Heart right ventricle (tissue), 16 donors: ENCODE results near the gene HIRA. TPM values are rescaled to one million over a fixed set of nuclear protein-coding genes. Genes with fewer than 3 reads are reported as not detected.

ENCODE experiments used
- ATAC-seq, 8 donors: fragments of 200-7000 bp; cut with Tn5 transposase; one replicate each; pipeline ENCODE4 v1.9.1; 2020; ENCODE audit warnings: mild to moderate bottlenecking in 8 of 8, moderate library complexity in 8 of 8, moderate number of reproducible peaks in 1 of 8
- DNase-seq, 2 donors: peaks; one replicate each; pipeline ENCODE4 v3.0.0-alpha.2; 2020
- H3K27ac ChIP-seq, 10 donors: fragments of 200-600 bp; sonication (generic) in 2 of 10; one replicate each; pipeline versions ENCODE4 v1.5.0 to v1.8.0; 2020 to 2022; ENCODE audit warnings: mild to moderate bottlenecking in 3 of 10
- H3K27me3 ChIP-seq, 7 donors: fragments of 200-600 bp; one replicate each; pipeline ENCODE4 v1.8.0; 2021 to 2022; ENCODE audit warnings: mild to moderate bottlenecking in 2 of 7
- H3K36me3 ChIP-seq, 9 donors: fragments of 200-600 bp; sonication (generic) in 1 of 9; one replicate each; pipeline versions ENCODE4 v1.5.0 to v1.8.0; 2020 to 2022; ENCODE audit warnings: mild to moderate bottlenecking in 2 of 9
- H3K4me1 ChIP-seq, 9 donors: fragments of 200-600 bp; sonication (generic) in 1 of 9; one replicate each; pipeline versions ENCODE4 v1.5.0 to v1.8.0; 2020 to 2022; ENCODE audit warnings: mild to moderate bottlenecking in 4 of 9
- H3K4me3 ChIP-seq, 10 donors: fragments of 200-600 bp; sonication (generic) in 2 of 10; one replicate each; pipeline versions ENCODE4 v1.5.0 to v1.8.0; 2020 to 2022; ENCODE audit warnings: mild to moderate bottlenecking in 7 of 10, moderate library complexity in 2 of 10
- H3K9me3 ChIP-seq, 11 donors: fragments of 200-600 bp in 10 of 11; sonication (generic) in 2 of 11; one replicate each; pipeline versions ENCODE4 v1.5.0 to v1.8.0; 2013 to 2022; ENCODE audit warnings: mild to moderate bottlenecking in 2 of 11, control low read depth in 1 of 11, moderate library complexity in 1 of 11
- CTCF ChIP-seq, 9 donors: fragments of 200-600 bp; sonication (generic) in 2 of 9; IDR thresholded peaks; one replicate each; pipeline versions ENCODE4 v1.5.0 to v1.8.0; 2021 to 2022; ENCODE audit warnings: antibody characterized with exemption in 9 of 9, mild to moderate bottlenecking in 5 of 9, moderate library complexity in 1 of 9
- WGBS, 2 donors: extraction: QIAGEN DNeasy Blood & Tissue Kit; methylation state at CpG; one replicate each; pipeline ENCODE4 v1.1.7; 2013; ENCODE audit warnings: inconsistent platforms in 1 of 2; 5-methylcytosine and 5-hydroxymethylcytosine counted together
- intact Hi-C, 10 donors: fragments of 100-400 bp; cut with DNase I; formaldehyde crosslinking; loops; one replicate each; pipeline versions ENCODE4 v1.11.1 to v1.14.2; 2022
- polyA plus RNA-seq, 2 donors: library from polyadenylated mRNA; stranded (reverse); fragments of 200-250 nt; gene quantifications; one replicate each; pipeline ENCODE4 v1.2.3, GENCODE V29; 2013
- total RNA-seq, 10 donors: library from RNA; stranded (reverse); fragmentation: NEBNext Ultra II Directional in 3 of 10; extraction: Animal tissue kit (Norgen Biotek cat#: 25700) in 3 of 10; gene quantifications; one replicate each; pipeline versions ENCODE4 v1.2.1 to v1.2.4, GENCODE V29; 2021 to 2023
- donor health status: Arrhythmogenic right ventricular cardiomyopathy.
- donor health status: ischemic (EF 13 %, LVEDD 7.1; RV severe dilation, severe dysfunction).
- donor health status: healthy with polysubstance abuse.
- donor health status: DM: no; HTN: yes; CAD: no.
- donor health status: DM: no; HTN: no; CAD: no.
- donor health status: ischemic (EF 25% LVEDD 6.9; RV normal size, moderate dysfunction).
- donor health status: ischemic (EF 25% LVEDD 5.7; RV mildly dilated, moderate dysfunction).
- donor health status: healthy.
- donor health status: DM: yes; HTN: yes; CAD: no.
- donor health status: Ischemic cardiomyopathy.
- donor health status: ischemic (EF 35%, LVEDD 5.7; RV mildly dilated, moderate dysfunction).
- donor health status: nonischemic (EF 11% LVEDD 7.7; RV severe dilation, severe dysfunction).
- donor health status: DM: yes; HTN: yes; CAD: no.
- donor health status: PGD.
- donor health status: ischemic (EF 29% LVEDD 5.4; RV normal size, mild dysfunction).
- donor health status: nonischemic (EF 23%, LVEDD 6.1; RV moderate dilation, normal function).

Gene HIRA
- total and polyA plus RNA-seq, 12 donors = 3.1 to 23.2 (median 17.5) TPM

GRCh38 chr22:19463491-19464469, 32.2 kb upstream of the HIRA start:
- Histone ChIP-seq H3K4me3 (no peak overlapping the region), H3K27ac (peak overlapping the region in 1 of 10 donors; percentile 41), H3K9me3 (no peaks in the 10 kb centered on the region), H3K4me1 (no peaks in the 10 kb centered on the region), H3K27me3 (no peaks in the 10 kb centered on the region), H3K36me3 (peaks cover 10 to 100% (median 51%) of the 10 kb centered on the region in 9 donors)
- DNase-seq = peak; percentile 32 to 56
- WGBS, 2 donors = 72 to 75% methylated on average over 7 of the region's 7 CpGs
- ATAC-seq = peak; percentile 56 to 85 (median 66)
- TF ChIP-seq CTCF (IDR thresholded peaks at IDR 0.05) = no peak
- intact Hi-C loops = loop anchor here in 1 of 10 donors (10.0 kb wide), 1 partner anchor 79 kb away; no protein-coding TSS in a partner anchor

DNA sequence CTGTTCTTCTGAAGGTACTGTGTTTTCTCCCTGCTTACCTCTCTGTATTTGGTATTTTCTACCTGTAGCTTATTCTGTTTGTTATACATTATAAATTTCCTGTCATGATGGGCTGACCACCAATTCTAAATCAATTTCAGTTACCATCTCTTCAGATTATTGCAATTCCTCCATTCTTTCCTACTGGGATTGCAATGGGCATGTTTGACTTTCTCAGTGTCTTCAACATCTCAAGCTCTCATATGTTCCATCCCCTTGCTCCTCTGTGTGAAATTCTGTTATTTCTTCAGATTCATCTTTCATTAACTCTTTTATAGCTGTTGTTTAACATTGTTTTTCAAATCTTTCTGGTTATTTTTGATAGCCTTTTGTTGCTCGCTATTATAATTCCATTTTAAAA, 31.5 kb upstream of the HIRA start:
- H3K4me1 ChIP-seq = no peaks in the 10 kb centered on the region
- intact Hi-C loops = loop anchor here in 1 of 10 donors (10.0 kb wide), 1 partner anchor 78 kb away; no protein-coding TSS in a partner anchor
- WGBS, 2 donors = 92 to 96% methylated on average over 1 of the region's 1 CpG
- H3K4me3 ChIP-seq = no peak overlapping the region
- no peak for ATAC-seq
- no peak for TF ChIP-seq CTCF (IDR thresholded peaks at IDR 0.05)
- H3K9me3 ChIP-seq = no peaks in the 10 kb centered on the region
- H3K27ac ChIP-seq = no peak overlapping the region
- peaks cover 10 to 100% (median 45%) of the 10 kb centered on the region in 9 donors for H3K36me3 ChIP-seq
- no peak for DNase-seq
- H3K27me3 ChIP-seq = no peaks in the 10 kb centered on the region

DNA sequence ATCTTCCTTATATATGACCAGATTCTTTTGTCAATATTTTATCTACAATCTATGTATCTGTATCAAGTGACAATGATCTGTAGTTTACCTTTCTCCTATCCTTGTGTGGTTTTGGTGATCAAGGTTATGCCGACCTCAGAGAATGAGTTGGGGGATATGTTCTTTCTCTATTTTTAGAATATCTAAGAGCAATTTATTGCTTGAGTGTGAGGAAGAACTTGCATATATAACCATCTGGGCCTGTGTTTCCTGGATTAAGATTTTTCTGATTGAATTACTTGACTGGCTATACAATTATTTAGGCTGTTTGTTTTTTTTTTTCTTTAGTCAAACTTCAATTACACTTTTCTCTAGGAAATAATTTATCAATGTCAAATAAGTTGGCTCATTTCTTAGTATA, 30.0 kb upstream of the HIRA start:
- H3K4me1 ChIP-seq = no peaks in the 10 kb centered on the region
- peaks cover 0 to 100% (median 43%) of the 10 kb centered on the region in 9 donors for H3K36me3 ChIP-seq
- no peaks in the 10 kb centered on the region for H3K27me3 ChIP-seq
- intact Hi-C loops = loop anchor here in 1 of 10 donors (10.0 kb wide), 1 partner anchor 77 kb away; no protein-coding TSS in a partner anchor
- ATAC-seq = no peak
- WGBS, 2 donors = 85 to 91% methylated on average over 1 of the region's 1 CpG
- H3K4me3 ChIP-seq = no peak overlapping the region
- no peak for DNase-seq
- no peak for TF ChIP-seq CTCF (IDR thresholded peaks at IDR 0.05)
- no peaks in the 10 kb centered on the region for H3K9me3 ChIP-seq
- no peak overlapping the region for H3K27ac ChIP-seq

GRCh38 chr22:19460036-19460435, 28.5 kb upstream of the HIRA start:
- Histone ChIP-seq H3K36me3 (peaks cover 0 to 100% (median 43%) of the 10 kb centered on the region in 9 donors), H3K27ac (no peak overlapping the region), H3K4me1 (no peaks in the 10 kb centered on the region), H3K9me3 (no peaks in the 10 kb centered on the region), H3K27me3 (no peaks in the 10 kb centered on the region), H3K4me3 (no peak overlapping the region)
- ATAC-seq (no peak), DNase-seq (no peak)
- intact Hi-C loops = loop anchor here in 1 of 10 donors (10.0 kb wide), 1 partner anchor 75 kb away; no protein-coding TSS in a partner anchor
- no peak for TF ChIP-seq CTCF (IDR thresholded peaks at IDR 0.05)
- WGBS, 2 donors = 86 to 91% methylated on average over 2 of the region's 2 CpGs
